Measurements from ENCODE around the gene KRT73. TPM values are rescaled to one million over a fixed set of nuclear protein-coding genes. Genes with fewer than 3 reads are reported as not detected.

Gene KRT73
- polyA plus RNA-seq, 2 donors, result not detected

GRCh38 chr12:52648012-52648550 is 29.7 kb upstream of the KRT73 start:
- H3K4me1 ChIP-seq (ENCODE audit: control insufficient read depth in 2 of 2, insufficient read depth in 2 of 2, low read length in 1 of 2), result peaks cover 5 to 6% of the 10 kb centered on the region in 2 donors
- 94 to 96% methylated on average over 8 of the region's 8 CpGs for WGBS, 2 donors
- no peaks in the 10 kb centered on the region for H3K36me3 ChIP-seq (ENCODE audit: control insufficient read depth in 2 of 2, insufficient read depth in 2 of 2, low read length in 1 of 2)
- H3K27ac ChIP-seq (ENCODE audit: low read depth in 2 of 2, low read length in 1 of 2), result no peak overlapping the region
- no peak overlapping the region for H3K4me3 ChIP-seq (ENCODE audit: low read depth in 1 of 2, low read length in 2 of 2)
- H3K27me3 ChIP-seq (ENCODE audit: control insufficient read depth in 1 of 2, insufficient read depth in 2 of 2, low read length in 2 of 2), result no peaks in the 10 kb centered on the region
- H3K9me3 ChIP-seq (ENCODE audit: control insufficient read depth in 2 of 2, insufficient read depth in 1 of 2, low read depth in 1 of 2, low read length in 1 of 2), result no peaks in the 10 kb centered on the region

GRCh38 chr12:52647601-52648000 is 29.2 kb upstream of the KRT73 start:
- no peaks in the 10 kb centered on the region for H3K36me3 ChIP-seq (ENCODE audit: control insufficient read depth in 2 of 2, insufficient read depth in 2 of 2, low read length in 1 of 2)
- WGBS, 2 donors, result 89 to 93% methylated on average over 9 of the region's 9 CpGs
- no peaks in the 10 kb centered on the region for H3K27me3 ChIP-seq (ENCODE audit: control insufficient read depth in 1 of 2, insufficient read depth in 2 of 2, low read length in 2 of 2)
- H3K27ac ChIP-seq (ENCODE audit: low read depth in 2 of 2, low read length in 1 of 2), result no peak overlapping the region
- peaks cover 5 to 6% of the 10 kb centered on the region in 2 donors for H3K4me1 ChIP-seq (ENCODE audit: control insufficient read depth in 2 of 2, insufficient read depth in 2 of 2, low read length in 1 of 2)
- H3K9me3 ChIP-seq (ENCODE audit: control insufficient read depth in 2 of 2, insufficient read depth in 1 of 2, low read depth in 1 of 2, low read length in 1 of 2), result no peaks in the 10 kb centered on the region
- no peak overlapping the region for H3K4me3 ChIP-seq (ENCODE audit: low read depth in 1 of 2, low read length in 2 of 2)

- Histone ChIP-seq H3K9me3 (ENCODE audit: control insufficient read depth in 2 of 2, insufficient read depth in 1 of 2, low read depth in 1 of 2, low read length in 1 of 2) (no peaks in the 10 kb centered on the region), H3K27me3 (ENCODE audit: control insufficient read depth in 1 of 2, insufficient read depth in 2 of 2, low read length in 2 of 2) (no peaks in the 10 kb centered on the region), H3K27ac (ENCODE audit: low read depth in 2 of 2, low read length in 1 of 2) (no peak overlapping the region), H3K4me1 (ENCODE audit: control insufficient read depth in 2 of 2, insufficient read depth in 2 of 2, low read length in 1 of 2) (peaks cover 5 to 6% of the 10 kb centered on the region in 2 donors), H3K4me3 (ENCODE audit: low read depth in 1 of 2, low read length in 2 of 2) (no peak overlapping the region), H3K36me3 (ENCODE audit: control insufficient read depth in 2 of 2, insufficient read depth in 2 of 2, low read length in 1 of 2) (no peaks in the 10 kb centered on the region)
- WGBS, 2 donors, result 86 to 88% methylated on average over 12 of the region's 12 CpGs
These were observed 28.3 kb upstream of the KRT73 start for GRCh38 chr12:52646613-52647012.

GRCh38 chr12:52645982-52646381 is 27.6 kb upstream of the KRT73 start:
- Histone ChIP-seq H3K4me3 (ENCODE audit: low read depth in 1 of 2, low read length in 2 of 2) (no peak overlapping the region), H3K9me3 (ENCODE audit: control insufficient read depth in 2 of 2, insufficient read depth in 1 of 2, low read depth in 1 of 2, low read length in 1 of 2) (no peaks in the 10 kb centered on the region), H3K4me1 (ENCODE audit: control insufficient read depth in 2 of 2, insufficient read depth in 2 of 2, low read length in 1 of 2) (peaks cover 5 to 6% of the 10 kb centered on the region in 2 donors), H3K36me3 (ENCODE audit: control insufficient read depth in 2 of 2, insufficient read depth in 2 of 2, low read length in 1 of 2) (no peaks in the 10 kb centered on the region), H3K27ac (ENCODE audit: low read depth in 2 of 2, low read length in 1 of 2) (no peak overlapping the region), H3K27me3 (ENCODE audit: control insufficient read depth in 1 of 2, insufficient read depth in 2 of 2, low read length in 2 of 2) (no peaks in the 10 kb centered on the region)
- 68 to 79% methylated on average over 4 of the region's 4 CpGs for WGBS, 2 donors

GRCh38 chr12:52645120-52645761 is 26.9 kb upstream of the KRT73 start:
- 72 to 82% methylated on average over 7 of the region's 7 CpGs for WGBS, 2 donors
- H3K4me1 ChIP-seq (ENCODE audit: control insufficient read depth in 2 of 2, insufficient read depth in 2 of 2, low read length in 1 of 2), result peaks cover 2 to 6% of the 10 kb centered on the region in 2 donors
- no peaks in the 10 kb centered on the region for H3K27me3 ChIP-seq (ENCODE audit: control insufficient read depth in 1 of 2, insufficient read depth in 2 of 2, low read length in 2 of 2)
- H3K27ac ChIP-seq (ENCODE audit: low read depth in 2 of 2, low read length in 1 of 2), result no peak overlapping the region
- no peaks in the 10 kb centered on the region for H3K9me3 ChIP-seq (ENCODE audit: control insufficient read depth in 2 of 2, insufficient read depth in 1 of 2, low read depth in 1 of 2, low read length in 1 of 2)
- H3K4me3 ChIP-seq (ENCODE audit: low read depth in 1 of 2, low read length in 2 of 2), result no peak overlapping the region
- no peaks in the 10 kb centered on the region for H3K36me3 ChIP-seq (ENCODE audit: control insufficient read depth in 2 of 2, insufficient read depth in 2 of 2, low read length in 1 of 2)

GRCh38 chr12:52644078-52644415 is 25.7 kb upstream of the KRT73 start:
- Histone ChIP-seq H3K4me3 (ENCODE audit: low read depth in 1 of 2, low read length in 2 of 2) (no peak overlapping the region), H3K36me3 (ENCODE audit: control insufficient read depth in 2 of 2, insufficient read depth in 2 of 2, low read length in 1 of 2) (no peaks in the 10 kb centered on the region), H3K27me3 (ENCODE audit: control insufficient read depth in 1 of 2, insufficient read depth in 2 of 2, low read length in 2 of 2) (no peaks in the 10 kb centered on the region), H3K4me1 (ENCODE audit: control insufficient read depth in 2 of 2, insufficient read depth in 2 of 2, low read length in 1 of 2) (peaks cover 0 to 5% of the 10 kb centered on the region in 2 donors), H3K9me3 (ENCODE audit: control insufficient read depth in 2 of 2, insufficient read depth in 1 of 2, low read depth in 1 of 2, low read length in 1 of 2) (no peaks in the 10 kb centered on the region), H3K27ac (ENCODE audit: low read depth in 2 of 2, low read length in 1 of 2) (no peak overlapping the region)
- 81 to 92% methylated on average over 6 of the region's 6 CpGs for WGBS, 2 donors

GRCh38 chr12:52643233-52644077 is 25.1 kb upstream of the KRT73 start:
- H3K4me1 ChIP-seq (ENCODE audit: control insufficient read depth in 2 of 2, insufficient read depth in 2 of 2, low read length in 1 of 2), result peaks cover 0 to 4% of the 10 kb centered on the region in 2 donors
- WGBS, 2 donors, result 80 to 92% methylated on average over 10 of the region's 10 CpGs
- H3K27ac ChIP-seq (ENCODE audit: low read depth in 2 of 2, low read length in 1 of 2), result no peak overlapping the region
- H3K4me3 ChIP-seq (ENCODE audit: low read depth in 1 of 2, low read length in 2 of 2), result no peak overlapping the region
- no peaks in the 10 kb centered on the region for H3K36me3 ChIP-seq (ENCODE audit: control insufficient read depth in 2 of 2, insufficient read depth in 2 of 2, low read length in 1 of 2)
- H3K27me3 ChIP-seq (ENCODE audit: control insufficient read depth in 1 of 2, insufficient read depth in 2 of 2, low read length in 2 of 2), result no peaks in the 10 kb centered on the region
- H3K9me3 ChIP-seq (ENCODE audit: control insufficient read depth in 2 of 2, insufficient read depth in 1 of 2, low read depth in 1 of 2, low read length in 1 of 2), result no peaks in the 10 kb centered on the region

GRCh38 chr12:52641468-52641867 is 23.1 kb upstream of the KRT73 start:
- Histone ChIP-seq H3K36me3 (ENCODE audit: control insufficient read depth in 2 of 2, insufficient read depth in 2 of 2, low read length in 1 of 2) (no peaks in the 10 kb centered on the region), H3K27ac (ENCODE audit: low read depth in 2 of 2, low read length in 1 of 2) (no peak overlapping the region), H3K4me3 (ENCODE audit: low read depth in 1 of 2, low read length in 2 of 2) (no peak overlapping the region), H3K9me3 (ENCODE audit: control insufficient read depth in 2 of 2, insufficient read depth in 1 of 2, low read depth in 1 of 2, low read length in 1 of 2) (no peaks in the 10 kb centered on the region), H3K27me3 (ENCODE audit: control insufficient read depth in 1 of 2, insufficient read depth in 2 of 2, low read length in 2 of 2) (no peaks in the 10 kb centered on the region), H3K4me1 (ENCODE audit: control insufficient read depth in 2 of 2, insufficient read depth in 2 of 2, low read length in 1 of 2) (peaks cover 0 to 4% of the 10 kb centered on the region in 2 donors)
- WGBS, 2 donors, result 62 to 68% methylated on average over 4 of the region's 4 CpGs

GRCh38 chr12:52637299-52637698 is 18.9 kb upstream of the KRT73 start:
- H3K9me3 ChIP-seq (ENCODE audit: control insufficient read depth in 2 of 2, insufficient read depth in 1 of 2, low read depth in 1 of 2, low read length in 1 of 2), result no peaks in the 10 kb centered on the region
- no peaks in the 10 kb centered on the region for H3K27me3 ChIP-seq (ENCODE audit: control insufficient read depth in 1 of 2, insufficient read depth in 2 of 2, low read length in 2 of 2)
- H3K36me3 ChIP-seq (ENCODE audit: control insufficient read depth in 2 of 2, insufficient read depth in 2 of 2, low read length in 1 of 2), result no peaks in the 10 kb centered on the region
- 80 to 82% methylated on average over 4 of the region's 4 CpGs for whole genome bisulfite sequencing, 2 donors
- peaks cover 0 to 6% of the 10 kb centered on the region in 2 donors for H3K4me1 ChIP-seq (ENCODE audit: control insufficient read depth in 2 of 2, insufficient read depth in 2 of 2, low read length in 1 of 2)
- H3K4me3 ChIP-seq (ENCODE audit: low read depth in 1 of 2, low read length in 2 of 2), result no peak overlapping the region
- no peak overlapping the region for H3K27ac ChIP-seq (ENCODE audit: low read depth in 2 of 2, low read length in 1 of 2)

Data from esophagus (tissue), 2 donors.